ENCODE measurements around the gene CYB5A. TPM values are rescaled to one million over a fixed set of nuclear protein-coding genes. Genes with fewer than 3 reads are reported as not detected.
A peak's percentile ranks its signal among the peaks of the same experiment; 100 is the strongest.

Gene CYB5A
- total RNA-seq, 1 donor from 2014 or later = 399 TPM

DNA sequence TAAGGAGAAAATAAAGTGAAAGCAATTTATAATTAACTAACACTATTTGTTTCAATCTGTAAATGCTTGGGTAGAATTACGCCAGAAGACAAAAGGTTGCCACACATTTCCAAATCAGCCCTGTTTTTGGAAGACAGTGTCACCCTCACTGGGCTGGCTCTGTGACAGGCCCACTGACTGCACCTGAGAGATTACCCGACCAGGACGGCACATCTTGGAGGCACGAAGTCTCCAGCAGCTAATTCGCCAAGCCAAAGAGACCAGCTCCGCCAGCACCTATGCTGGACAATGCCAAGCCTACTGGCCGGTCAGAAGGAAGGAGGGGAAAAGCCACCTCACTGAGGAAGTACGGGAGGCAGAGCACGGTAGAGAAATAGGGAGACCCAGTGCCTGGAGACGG lies 61.9 kb downstream of the CYB5A start:
- no peaks in the 10 kb centered on the region for H3K9me3 ChIP-seq
- no peak for DNase-seq
- H3K4me1 ChIP-seq = peaks cover 11% of the 10 kb centered on the region
- no peaks in the 10 kb centered on the region for H3K36me3 ChIP-seq
- H3K4me3 ChIP-seq = no peak overlapping the region
- no peak for TF ChIP-seq CTCF (IDR thresholded peaks at IDR 0.05)
- no peak for ATAC-seq
- no peaks in the 10 kb centered on the region for H3K27me3 ChIP-seq
- no peak overlapping the region for H3K27ac ChIP-seq
- intact Hi-C loops (cut with DNase I) = no loop called here

DNA sequence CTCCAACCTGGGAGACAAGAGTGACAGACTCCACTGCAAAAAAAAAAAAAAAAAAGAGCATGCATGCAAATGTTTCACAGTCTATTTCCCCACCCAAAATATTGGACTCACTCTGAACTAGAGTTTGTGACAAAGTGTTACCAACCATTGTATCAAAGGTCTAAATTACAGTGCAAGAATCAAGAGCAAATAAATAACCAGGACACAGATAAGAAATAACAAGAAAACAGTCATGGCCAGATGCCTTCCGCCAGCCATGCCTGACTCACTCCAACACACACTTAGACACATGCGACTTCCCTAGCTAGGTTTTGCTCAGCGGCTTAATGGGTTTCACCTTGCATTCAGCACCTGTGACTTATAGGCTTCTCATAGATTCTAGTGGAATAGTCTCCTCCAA lies 62.8 kb downstream of the CYB5A start:
- no peak overlapping the region for H3K27ac ChIP-seq
- DNase-seq (no peak), ATAC-seq (no peak)
- H3K27me3 ChIP-seq = no peaks in the 10 kb centered on the region
- no peaks in the 10 kb centered on the region for H3K9me3 ChIP-seq
- H3K4me3 ChIP-seq = no peak overlapping the region
- peaks cover 4% of the 10 kb centered on the region for H3K4me1 ChIP-seq
- intact Hi-C loops (cut with DNase I) = no loop called here
- no peak for TF ChIP-seq CTCF (IDR thresholded peaks at IDR 0.05)
- H3K36me3 ChIP-seq = no peaks in the 10 kb centered on the region

GRCh38 chr18:74228312-74228711 lies 63.5 kb downstream of the CYB5A start:
- intact Hi-C loops (cut with DNase I) = no loop called here
- no peak for TF ChIP-seq CTCF (IDR thresholded peaks at IDR 0.05)
- H3K9me3 ChIP-seq = no peaks in the 10 kb centered on the region
- no peak for DNase-seq
- H3K4me3 ChIP-seq = no peak overlapping the region
- no peak overlapping the region for H3K27ac ChIP-seq
- no peak for ATAC-seq
- H3K4me1 ChIP-seq = no peaks in the 10 kb centered on the region
- no peaks in the 10 kb centered on the region for H3K36me3 ChIP-seq
- no peaks in the 10 kb centered on the region for H3K27me3 ChIP-seq

- H3K4me3 ChIP-seq = no peak overlapping the region
- H3K9me3 ChIP-seq = no peaks in the 10 kb centered on the region
- no peaks in the 10 kb centered on the region for H3K4me1 ChIP-seq
- ATAC-seq = no peak
- no peak for TF ChIP-seq CTCF (IDR thresholded peaks at IDR 0.05)
- H3K27me3 ChIP-seq = no peaks in the 10 kb centered on the region
- intact Hi-C loops (cut with DNase I) = no loop called here
- DNase-seq = no peak
- no peak overlapping the region for H3K27ac ChIP-seq
- H3K36me3 ChIP-seq = no peaks in the 10 kb centered on the region
Measured at GRCh38 chr18:74226666-74227065, 65.1 kb downstream of the CYB5A start.

GRCh38 chr18:74226156-74226555 lies 65.6 kb downstream of the CYB5A start:
- TF ChIP-seq CTCF (IDR thresholded peaks at IDR 0.05) = no peak
- DNase-seq = no peak
- Histone ChIP-seq H3K4me1 (no peaks in the 10 kb centered on the region), H3K9me3 (no peaks in the 10 kb centered on the region), H3K36me3 (no peaks in the 10 kb centered on the region), H3K4me3 (no peak overlapping the region), H3K27ac (no peak overlapping the region), H3K27me3 (no peaks in the 10 kb centered on the region)
- intact Hi-C loops (cut with DNase I) = no loop called here
- no peak for ATAC-seq

GRCh38 chr18:74225193-74225840 lies 66.4 kb downstream of the CYB5A start:
- Histone ChIP-seq H3K27me3 (no peaks in the 10 kb centered on the region), H3K9me3 (no peaks in the 10 kb centered on the region), H3K36me3 (no peaks in the 10 kb centered on the region), H3K4me1 (no peaks in the 10 kb centered on the region), H3K4me3 (no peak overlapping the region), H3K27ac (no peak overlapping the region)
- DNase-seq (no peak), ATAC-seq (peak; percentile 65)
- intact Hi-C loops (cut with DNase I) = no loop called here
- no peak for TF ChIP-seq CTCF (IDR thresholded peaks at IDR 0.05)

All from upper lobe of right lung (tissue), 1 donor.